HEK293 (cell line): ENCODE data around the gene SEMA4D.

ENCODE experiments used
- CTCF ChIA-PET: fragments of 350-600 bp; formaldehyde crosslinking; extraction: SDS; loops from one replicate; lab custom pipeline; 2021; ENCODE audit warnings: antibody characterized with exemption; lab: Yijun Ruan, JAX
- POLR2A ChIA-PET: fragments of 300-600 bp; formaldehyde crosslinking; extraction: SDS; loops from one replicate; lab custom pipeline; 2020; ENCODE audit warnings: antibody characterized with exemption, inconsistent platforms; lab: Yijun Ruan, JAX
- H3K27ac ChIP-seq: fragments of 200-500 bp; sonication (Bioruptor generic); 2 replicates; pipeline ENCODE4 v1.5.1; 2014; ENCODE audit warnings: low read depth, low read length, control low read depth, inconsistent platforms; ENCODE audit errors: extremely low read depth
- H3K36me3 ChIP-seq, 2 experiments: fragments of 200-500 bp in 1 of 2; sonication (Bioruptor generic) in 1 of 2; 1 replicate in 1 of 2; 2 replicates in 1 of 2; pipeline ENCODE4 v1.5.1; 2014 to 2017; ENCODE audit warnings: inconsistent platforms in 2 of 2, low read length in 2 of 2; ENCODE audit not compliant: control insufficient read depth in 2 of 2, insufficient read depth in 1 of 2
- H3K4me1 ChIP-seq: fragments of 200-500 bp; sonication (Bioruptor generic); 2 replicates; pipeline ENCODE4 v1.5.1; 2014; ENCODE audit warnings: mild to moderate bottlenecking, low read length, inconsistent platforms; ENCODE audit not compliant: control insufficient read depth, insufficient read depth
- H3K4me3 ChIP-seq: 2 replicates; pipeline ENCODE4 v1.5.1; 2011; ENCODE audit warnings: low read depth, mild to moderate bottlenecking, control low read depth, low read length, moderate library complexity
- H3K9me3 ChIP-seq: fragments of 200-500 bp; sonication (Bioruptor generic); 2 replicates; pipeline ENCODE4 v1.5.1; 2014; ENCODE audit warnings: low read depth, low read length, inconsistent platforms; ENCODE audit not compliant: control insufficient read depth, insufficient read depth
- BCL11A ChIP-seq: fragments of 450-650 bp; formaldehyde crosslinking; IDR thresholded peaks from 2 replicates; pipeline ENCODE4 v1.5.1; 2016; ENCODE audit warnings: low read depth, missing biosample characterization, missing genetic modification characterization
- BCL6B ChIP-seq: fragments of 450-650 bp; formaldehyde crosslinking; IDR thresholded peaks from 2 replicates; pipeline ENCODE4 v1.5.1; 2017; ENCODE audit warnings: missing biosample characterization, missing genetic modification characterization
- EGR2 ChIP-seq: fragments of 450-650 bp; formaldehyde crosslinking; IDR thresholded peaks from 2 replicates; pipeline ENCODE4 v1.5.1; 2016; ENCODE audit warnings: low read depth, missing biosample characterization, missing genetic modification characterization
- KLF8 ChIP-seq: fragments of 450-650 bp; formaldehyde crosslinking; IDR thresholded peaks from 2 replicates; pipeline ENCODE4 v1.5.1; 2016; ENCODE audit warnings: missing biosample characterization, missing genetic modification characterization
- RBAK ChIP-seq: fragments of 450-650 bp; formaldehyde crosslinking; IDR thresholded peaks from 2 replicates; pipeline ENCODE4 v1.5.1; 2016; ENCODE audit warnings: missing biosample characterization, missing genetic modification characterization
- SETDB1 ChIP-seq: IDR thresholded peaks from one replicate; pipeline ENCODE4 v1.6.1; 2017; ENCODE audit warnings: mild to moderate bottlenecking, low read length, moderate library complexity, mixed read lengths; ENCODE audit not compliant: insufficient read length
- ZBTB44 ChIP-seq: fragments of 450-650 bp; IDR thresholded peaks from 2 replicates; pipeline ENCODE4 v1.5.1; 2018; ENCODE audit warnings: missing biosample characterization, mild to moderate bottlenecking, missing genetic modification characterization
- ZBTB48 ChIP-seq: fragments of 450-650 bp; formaldehyde crosslinking; IDR thresholded peaks from 2 replicates; pipeline ENCODE4 v1.5.1; 2016; ENCODE audit warnings: missing biosample characterization, missing genetic modification characterization
- ZBTB8A ChIP-seq: fragments of 450-650 bp; formaldehyde crosslinking; IDR thresholded peaks from 2 replicates; pipeline ENCODE4 v1.5.1; 2016; ENCODE audit warnings: missing biosample characterization, missing genetic modification characterization
- ZFHX2 ChIP-seq: fragments of 450-650 bp; formaldehyde crosslinking; conservative IDR thresholded peaks from 2 replicates; pipeline ENCODE4 v1.5.1; 2016; ENCODE audit warnings: missing biosample characterization, missing genetic modification characterization
- ZFP3 ChIP-seq: fragments of 450-650 bp; formaldehyde crosslinking; IDR thresholded peaks from 2 replicates; pipeline ENCODE4 v1.5.1; 2016; ENCODE audit warnings: low read depth, missing biosample characterization, missing genetic modification characterization
- ZFP37 ChIP-seq: fragments of 450-650 bp; formaldehyde crosslinking; IDR thresholded peaks from 2 replicates; pipeline ENCODE4 v1.5.1; 2016; ENCODE audit warnings: missing biosample characterization, missing genetic modification characterization
- ZNF19 ChIP-seq: fragments of 450-650 bp; formaldehyde crosslinking; IDR thresholded peaks from 2 replicates; pipeline ENCODE4; 2016; ENCODE audit warnings: missing biosample characterization, missing genetic modification characterization, low read depth
- ZNF223 ChIP-seq: fragments of 450-650 bp; formaldehyde crosslinking; IDR thresholded peaks from 2 replicates; pipeline ENCODE4 v1.5.1; 2016; ENCODE audit warnings: missing biosample characterization, missing genetic modification characterization
- ZNF23 ChIP-seq: fragments of 450-650 bp; formaldehyde crosslinking; IDR thresholded peaks from 2 replicates; pipeline ENCODE4 v1.5.1; 2016; ENCODE audit warnings: missing biosample characterization, missing genetic modification characterization, borderline replicate concordance
- ZNF248 ChIP-seq: fragments of 450-650 bp; formaldehyde crosslinking; IDR thresholded peaks from 2 replicates; pipeline ENCODE4 v1.5.1; 2017; ENCODE audit warnings: missing biosample characterization, missing genetic modification characterization
- ZNF266 ChIP-seq: fragments of 450-650 bp; formaldehyde crosslinking; IDR thresholded peaks from 2 replicates; pipeline ENCODE4 v1.5.1; 2016; ENCODE audit warnings: missing biosample characterization, missing genetic modification characterization, low read depth
- ZNF362 ChIP-seq: fragments of 450-650 bp; formaldehyde crosslinking; IDR thresholded peaks from 2 replicates; pipeline ENCODE4 v1.5.1; 2016; ENCODE audit warnings: missing biosample characterization, missing genetic modification characterization
- ZNF473 ChIP-seq: fragments of 450-650 bp; formaldehyde crosslinking; IDR thresholded peaks from 2 replicates; pipeline ENCODE4 v1.5.1; 2017; ENCODE audit warnings: missing biosample characterization, missing genetic modification characterization
- ZNF48 ChIP-seq: fragments of 450-650 bp; formaldehyde crosslinking; IDR thresholded peaks from 2 replicates; pipeline ENCODE4 v1.5.1; 2016; ENCODE audit warnings: missing biosample characterization, missing genetic modification characterization
- ZNF510 ChIP-seq: fragments of 450-650 bp; formaldehyde crosslinking; IDR thresholded peaks from 2 replicates; pipeline ENCODE4 v1.5.1; 2018; ENCODE audit warnings: mild to moderate bottlenecking, missing genetic modification characterization, missing biosample characterization; ENCODE audit not compliant: insufficient replicate concordance
- ZNF548 ChIP-seq: fragments of 450-650 bp; formaldehyde crosslinking; IDR thresholded peaks from 2 replicates; pipeline ENCODE4 v1.5.1; 2016; ENCODE audit warnings: missing biosample characterization, missing genetic modification characterization
- ZNF561 ChIP-seq: fragments of 450-650 bp; IDR thresholded peaks from 2 replicates; pipeline ENCODE4 v1.5.1; 2018; ENCODE audit warnings: missing biosample characterization, missing genetic modification characterization, borderline replicate concordance
- ZNF837 ChIP-seq: fragments of 450-650 bp; formaldehyde crosslinking; IDR thresholded peaks from 2 replicates; pipeline ENCODE4 v1.5.1; 2016; ENCODE audit warnings: missing biosample characterization, missing genetic modification characterization
- ZSCAN23 ChIP-seq: fragments of 450-650 bp; formaldehyde crosslinking; IDR thresholded peaks from 2 replicates; pipeline ENCODE4 v1.5.1; 2016; ENCODE audit warnings: missing biosample characterization, missing genetic modification characterization

Gene SEMA4D

GRCh38 chr9:89449261-89449671, 48.6 kb downstream of the SEMA4D start:
- ChIA-PET CTCF (no interaction called here), POLR2A (no interaction called here)
- no peak overlapping the region for H3K4me3 ChIP-seq
- H3K4me1 ChIP-seq = no peaks in the 10 kb centered on the region
- H3K27ac ChIP-seq = no peak overlapping the region
- no peaks in the 10 kb centered on the region for H3K9me3 ChIP-seq
- H3K36me3 ChIP-seq = peaks cover 0 to 21% of the 10 kb centered on the region in 2 experiments; a peak in 1 of 3 replicates
- no peak for TF ChIP-seq ZBTB48 (tag by site-specific recombination)
- TF ChIP-seq ZNF362 (tag by site-specific recombination) = no peak
- no peak for TF ChIP-seq ZNF473
- no peak for TF ChIP-seq ZNF561 (tag by site-specific recombination)
- no peak for TF ChIP-seq RBAK (tag by site-specific recombination)

GRCh38 chr9:89448821-89449220, 49.1 kb downstream of the SEMA4D start:
- Histone ChIP-seq H3K9me3 (no peaks in the 10 kb centered on the region), H3K36me3 (peaks cover 0 to 19% of the 10 kb centered on the region in 2 experiments; a peak in 1 of 3 replicates), H3K4me3 (no peak overlapping the region), H3K27ac (no peak overlapping the region), H3K4me1 (no peaks in the 10 kb centered on the region)
- ChIA-PET POLR2A (no interaction called here), CTCF (no interaction called here)
- TF ChIP-seq ZFP37 (tag by site-specific recombination) = no peak
- no peak for TF ChIP-seq ZBTB44 (tag by site-specific recombination)
- TF ChIP-seq SETDB1 = no peak
- TF ChIP-seq KLF8 (tag by site-specific recombination) = no peak
- TF ChIP-seq ZBTB8A (tag by site-specific recombination) = no peak
- TF ChIP-seq BCL11A (tag by site-specific recombination) = no peak
- TF ChIP-seq ZNF48 (tag by site-specific recombination) = no peak
- TF ChIP-seq ZNF548 = no peak
- no peak for TF ChIP-seq ZNF223 (tag by site-specific recombination)
- TF ChIP-seq ZSCAN23 = no peak
- no peak for TF ChIP-seq ZFP3 (tag by site-specific recombination)
- TF ChIP-seq ZNF266 (tag by site-specific recombination) = no peak
- TF ChIP-seq BCL6B (tag by site-specific recombination) = no peak
- TF ChIP-seq ZBTB48 (tag by site-specific recombination) = no peak

GRCh38 chr9:89448381-89448780, 49.5 kb downstream of the SEMA4D start:
- Histone ChIP-seq H3K27ac (no peak overlapping the region), H3K4me3 (no peak overlapping the region), H3K36me3 (peaks cover 0 to 17% of the 10 kb centered on the region in 2 experiments; a peak in 1 of 3 replicates), H3K4me1 (no peaks in the 10 kb centered on the region), H3K9me3 (no peaks in the 10 kb centered on the region)
- TF ChIP-seq ZNF23 (tag by site-specific recombination) (no peak), ZNF19 (tag by site-specific recombination) (no peak), ZNF248 (tag by site-specific recombination) (no peak), ZNF510 (tag by site-specific recombination) (no peak), ZFHX2 (tag by site-specific recombination) (peak; percentile 30; the same call in 1 of the 2 replicates), ZBTB8A (tag by site-specific recombination) (no peak), ZNF266 (tag by site-specific recombination) (no peak), ZNF837 (no peak), EGR2 (tag by site-specific recombination) (peak; percentile 46), SETDB1 (no peak)
- ChIA-PET CTCF (no interaction called here), POLR2A (no interaction called here)
